Neural cell (in vitro differentiated cells): ENCODE results near the gene RTP5.

Experiments used
- SMC3 ChIP-seq: fragments of 450-650 bp; conservative IDR thresholded peaks from 2 replicates; pipeline ENCODE4 v1.6.1; 2014; ENCODE audit warnings: antibody characterized with exemption, mild to moderate bottlenecking, moderate library complexity; ENCODE audit not compliant: poor library complexity
- TAF1 ChIP-seq: IDR thresholded peaks from 2 replicates; pipeline ENCODE4 v1.6.1; 2012; ENCODE audit warnings: low read depth
- TF ChIP-seq, protein P1 (sequence below): fragments of 450-650 bp; IDR thresholded peaks from 2 replicates; pipeline ENCODE4 v1.5.1; 2014; ENCODE audit warnings: antibody characterized with exemption, mild to moderate bottlenecking, moderate library complexity; ENCODE audit not compliant: poor library complexity, severe bottlenecking

DNA sequence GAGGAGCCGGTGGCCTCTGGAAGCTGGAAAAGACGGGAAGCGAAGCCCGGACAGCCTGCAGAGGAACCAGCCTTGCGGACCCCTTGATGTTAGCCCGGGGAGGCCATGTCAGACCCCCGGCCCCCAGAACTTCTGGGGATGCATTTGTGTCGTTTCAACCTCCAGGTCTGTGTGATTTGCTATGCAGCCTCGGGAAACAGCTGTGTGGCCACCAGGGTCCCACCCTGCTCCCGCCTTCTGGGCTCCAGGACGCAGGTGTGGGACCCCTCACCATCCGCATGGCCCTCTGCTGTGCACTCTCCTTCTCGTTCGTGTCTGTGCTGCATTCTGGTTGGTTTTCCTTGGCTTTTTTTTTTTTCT, 47.3 kb upstream of the RTP5 start:
- TF ChIP-seq SMC3 = no peak
- TF ChIP-seq, protein P1, sequence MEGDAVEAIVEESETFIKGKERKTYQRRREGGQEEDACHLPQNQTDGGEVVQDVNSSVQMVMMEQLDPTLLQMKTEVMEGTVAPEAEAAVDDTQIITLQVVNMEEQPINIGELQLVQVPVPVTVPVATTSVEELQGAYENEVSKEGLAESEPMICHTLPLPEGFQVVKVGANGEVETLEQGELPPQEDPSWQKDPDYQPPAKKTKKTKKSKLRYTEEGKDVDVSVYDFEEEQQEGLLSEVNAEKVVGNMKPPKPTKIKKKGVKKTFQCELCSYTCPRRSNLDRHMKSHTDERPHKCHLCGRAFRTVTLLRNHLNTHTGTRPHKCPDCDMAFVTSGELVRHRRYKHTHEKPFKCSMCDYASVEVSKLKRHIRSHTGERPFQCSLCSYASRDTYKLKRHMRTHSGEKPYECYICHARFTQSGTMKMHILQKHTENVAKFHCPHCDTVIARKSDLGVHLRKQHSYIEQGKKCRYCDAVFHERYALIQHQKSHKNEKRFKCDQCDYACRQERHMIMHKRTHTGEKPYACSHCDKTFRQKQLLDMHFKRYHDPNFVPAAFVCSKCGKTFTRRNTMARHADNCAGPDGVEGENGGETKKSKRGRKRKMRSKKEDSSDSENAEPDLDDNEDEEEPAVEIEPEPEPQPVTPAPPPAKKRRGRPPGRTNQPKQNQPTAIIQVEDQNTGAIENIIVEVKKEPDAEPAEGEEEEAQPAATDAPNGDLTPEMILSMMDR = no peak
- no peak for TF ChIP-seq TAF1
